ENCODE results near the gene ANTKMT.

Gene ANTKMT

DNA sequence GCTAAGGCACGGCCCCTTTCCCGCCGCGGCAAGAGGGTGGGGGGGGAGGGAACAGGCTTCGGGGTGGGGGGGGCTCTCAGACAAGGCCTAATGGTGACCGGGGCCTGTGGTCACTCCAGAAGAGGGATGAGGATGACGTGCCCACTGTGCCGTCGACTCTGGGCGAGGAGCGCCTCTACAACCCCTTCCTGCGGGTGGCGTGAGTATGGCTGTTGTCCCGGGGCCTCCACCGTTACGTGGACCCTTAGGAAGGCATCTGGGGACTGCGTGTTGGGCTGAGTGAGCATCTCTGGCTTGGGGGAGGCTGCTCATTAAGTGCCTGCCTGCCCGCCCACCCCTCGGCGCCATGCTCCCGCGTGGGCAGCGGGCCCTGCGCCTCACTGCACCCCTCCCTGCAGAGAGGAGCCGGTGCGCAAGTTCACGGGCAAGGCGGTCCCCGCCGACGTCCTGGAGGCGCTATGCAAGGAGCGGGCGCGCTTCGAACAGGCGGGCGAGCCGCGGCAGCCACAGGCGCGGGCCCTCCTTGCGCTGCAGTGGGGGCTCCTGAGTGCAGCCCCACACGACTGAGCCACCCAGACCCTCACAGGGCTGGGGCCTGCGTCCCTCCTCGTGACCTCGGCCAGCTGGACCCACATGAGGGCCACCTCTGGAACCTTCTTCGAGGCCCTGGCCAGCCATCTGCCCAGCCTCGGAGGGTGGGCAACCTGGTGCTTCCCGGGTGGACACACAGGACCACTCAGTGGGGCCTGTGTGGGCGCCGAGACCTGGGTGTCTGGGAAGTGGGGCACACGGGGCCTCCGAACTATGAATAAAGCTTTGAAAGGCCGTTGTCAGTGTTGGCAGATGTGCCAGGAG, 8.2 kb downstream of the ANTKMT start:
- DNase-seq: peak; percentile 33

- DNase-seq: peak; percentile 27
These were observed 9.1 kb downstream of the ANTKMT start for GRCh38 chr16:729768-730665.

DNA sequence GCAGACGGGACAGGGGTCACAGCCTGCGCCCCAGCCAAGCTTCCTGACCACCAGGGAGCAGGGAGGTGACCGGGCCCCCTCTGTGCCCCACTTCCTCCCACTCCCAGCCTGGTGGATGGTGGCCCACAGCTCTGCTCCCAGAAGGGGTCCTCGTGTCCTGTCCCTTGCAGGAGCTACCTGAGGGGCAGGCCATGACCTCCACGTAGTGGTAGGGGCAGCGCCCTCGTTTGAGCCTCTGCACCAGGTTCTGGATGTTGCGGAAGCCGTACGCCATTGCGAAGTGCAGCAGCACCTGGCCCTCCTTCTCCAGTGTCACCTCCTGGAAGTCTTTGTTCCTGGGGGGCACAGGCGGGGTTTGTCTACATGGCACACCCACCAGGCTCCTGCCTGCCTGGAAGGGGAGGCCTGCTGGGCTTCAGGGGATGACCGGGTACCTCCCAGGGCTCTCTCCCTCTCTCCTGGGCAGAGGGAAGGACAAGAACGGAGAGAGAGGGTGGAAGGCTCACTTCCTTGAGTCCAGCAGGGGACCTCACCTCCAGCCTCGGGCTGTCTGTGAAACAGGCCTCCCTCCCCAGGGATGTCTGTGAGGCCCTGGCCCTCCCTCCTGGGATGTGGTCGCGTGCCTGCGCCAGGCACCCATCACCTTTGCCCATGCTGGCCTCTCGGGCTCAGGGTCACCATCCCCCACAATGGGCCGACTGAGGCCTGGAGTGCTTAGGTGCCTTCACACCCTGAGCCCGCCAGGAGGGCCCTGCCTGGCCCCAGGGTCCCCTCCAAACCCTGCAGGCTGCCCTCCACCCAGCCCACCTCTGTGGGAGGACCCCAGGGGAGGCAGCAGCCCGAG, 9.9 kb downstream of the ANTKMT start:
- peak; percentile 21 for DNase-seq

DNA sequence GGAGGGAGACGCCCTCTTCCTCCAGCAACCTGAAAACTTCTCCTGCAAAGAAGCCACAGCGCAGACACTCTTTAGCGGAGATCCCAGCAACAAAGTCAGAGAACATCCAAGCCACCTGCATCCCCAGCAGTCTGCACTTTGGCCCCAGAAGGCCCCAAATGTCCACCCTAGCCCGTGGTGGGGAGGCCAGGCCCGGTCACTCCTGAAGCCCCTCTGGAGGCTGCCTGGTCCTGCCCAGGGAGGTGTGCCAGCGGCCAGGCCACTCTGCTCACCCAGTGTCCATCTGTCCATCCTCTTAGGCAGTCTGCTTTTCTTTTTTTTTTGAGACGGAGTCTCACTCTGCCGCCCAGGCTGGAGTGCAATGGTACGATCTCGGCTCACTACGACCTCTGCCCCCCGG, 11.4 kb downstream of the ANTKMT start:
- DNase-seq: peak; percentile 24

DNA sequence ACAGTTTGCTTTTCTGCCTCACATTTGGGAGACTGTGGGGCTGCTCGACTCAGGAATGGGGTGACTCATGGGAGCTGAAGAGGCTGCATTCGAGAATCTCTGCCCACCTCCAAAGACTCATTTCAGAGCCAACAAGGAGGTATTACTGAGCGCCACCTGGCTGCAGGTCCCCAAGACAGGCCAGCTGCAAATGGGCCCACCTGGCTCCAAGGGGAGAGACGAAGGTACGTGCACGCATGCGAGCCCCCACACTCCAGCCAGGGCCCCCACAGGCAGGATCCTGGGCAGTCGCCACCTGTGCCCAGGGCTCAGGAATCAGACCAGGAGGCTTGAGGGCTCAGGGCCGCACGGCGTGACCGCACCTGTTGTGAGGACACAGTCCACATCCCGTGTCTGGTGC, 12.0 kb downstream of the ANTKMT start:
- no peak for DNase-seq

GRCh38 chr16:733382-734207, 12.6 kb downstream of the ANTKMT start:
- DNase-seq: no peak

DNA sequence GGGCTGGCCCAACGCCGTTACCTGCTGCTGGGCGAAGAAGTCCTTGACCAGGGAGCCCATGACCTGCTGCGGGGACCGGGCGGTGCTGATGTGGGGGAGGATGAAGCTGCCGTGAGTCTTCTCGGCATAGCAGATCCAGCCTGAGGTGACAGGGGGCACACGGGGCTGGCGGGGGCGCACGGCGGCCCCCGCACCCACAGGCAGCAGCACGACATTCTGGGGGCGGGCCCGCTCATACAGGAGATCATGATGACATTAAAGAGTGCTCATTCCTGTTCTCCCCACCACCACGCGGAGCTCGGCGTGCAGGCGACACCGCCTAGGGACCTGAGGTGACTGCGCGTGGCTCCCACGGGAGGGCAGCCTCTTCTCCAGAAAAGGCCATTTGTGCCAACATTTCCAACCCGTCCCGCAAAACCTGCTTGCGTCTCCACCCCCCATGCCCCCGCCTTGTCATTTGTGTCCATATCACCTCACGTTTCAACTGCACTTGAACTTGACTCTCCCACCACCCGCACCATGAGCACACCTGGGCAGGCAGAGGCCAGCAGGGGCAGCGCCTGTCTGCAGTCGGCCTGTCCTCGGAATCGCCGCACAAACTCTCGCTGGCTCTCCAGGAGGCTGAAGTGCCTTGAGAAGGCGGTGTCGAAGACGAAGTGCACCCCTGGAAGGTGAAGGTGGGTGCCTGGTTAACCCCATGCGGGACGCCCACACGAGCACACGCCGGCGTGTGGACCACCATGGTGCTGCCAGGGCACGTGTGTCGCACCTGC, 13.4 kb downstream of the ANTKMT start:
- no peak for DNase-seq

- no peak for DNase-seq
These were observed 14.3 kb downstream of the ANTKMT start for GRCh38 chr16:734981-735881.

DNA sequence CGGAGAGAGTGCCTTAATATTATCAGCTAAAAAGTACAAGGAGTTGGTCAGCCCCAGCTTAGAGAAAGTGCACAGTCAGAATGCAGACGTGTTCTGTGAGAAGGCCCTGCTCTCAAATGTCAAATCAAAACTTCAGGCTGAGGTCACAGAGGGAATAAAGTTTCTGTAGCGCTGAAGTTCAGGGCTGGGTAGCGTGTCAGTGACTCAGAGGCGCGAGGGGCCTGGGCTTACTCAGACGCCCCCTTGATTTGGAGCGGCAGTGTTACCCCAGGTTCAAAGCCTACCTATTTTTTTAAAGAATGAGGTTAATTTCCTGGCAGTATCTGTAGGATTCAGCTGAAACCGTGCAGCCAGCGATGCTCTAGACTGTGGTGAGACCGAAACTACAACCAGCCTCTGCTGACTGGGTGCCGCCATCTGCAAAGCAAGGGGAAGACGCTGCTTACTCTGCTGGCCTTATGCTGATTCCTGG, 15.1 kb downstream of the ANTKMT start:
- peak; percentile 8 for DNase-seq

DNA sequence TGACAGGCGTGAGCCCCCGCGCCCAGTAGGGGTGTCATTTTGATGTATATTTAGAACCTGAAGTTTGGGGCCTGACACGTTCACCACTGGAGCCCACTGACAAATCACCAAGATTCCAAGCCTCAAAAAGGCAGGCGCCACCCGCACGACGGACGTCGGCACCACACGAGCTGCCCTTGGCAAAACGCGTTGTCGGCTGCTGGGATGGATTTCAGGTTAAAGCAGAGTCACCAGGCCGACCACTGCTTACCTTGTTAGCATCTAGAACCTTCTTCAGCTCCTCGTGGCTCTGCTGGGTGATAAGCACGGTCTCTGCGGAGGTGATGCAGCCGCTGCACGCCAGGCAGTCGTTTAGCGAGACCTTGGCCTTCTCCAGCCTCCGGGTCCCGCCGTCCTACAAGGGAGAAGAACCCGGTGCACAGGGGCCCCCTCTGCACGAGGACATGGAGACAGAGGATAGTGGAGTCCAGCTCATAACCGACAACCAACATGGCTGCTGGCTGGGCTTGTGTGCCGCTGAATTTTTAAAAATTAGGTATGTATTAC, 16.1 kb downstream of the ANTKMT start:
- peak; percentile 23 for DNase-seq

- peak; percentile 19 for DNase-seq
These were observed 18.9 kb downstream of the ANTKMT start for GRCh38 chr16:739560-740458.

GRCh38 chr16:740459-740763, 19.5 kb downstream of the ANTKMT start:
- no peak for DNase-seq

- DNase-seq: peak; percentile 88
These were observed 20.0 kb downstream of the ANTKMT start, which contains the start of gene CIAO3 for GRCh38 chr16:740764-741505. CIAO3 (minus strand) TSS chr16:740997; CDS start chr16:740985, 12 bp downstream.

DNA sequence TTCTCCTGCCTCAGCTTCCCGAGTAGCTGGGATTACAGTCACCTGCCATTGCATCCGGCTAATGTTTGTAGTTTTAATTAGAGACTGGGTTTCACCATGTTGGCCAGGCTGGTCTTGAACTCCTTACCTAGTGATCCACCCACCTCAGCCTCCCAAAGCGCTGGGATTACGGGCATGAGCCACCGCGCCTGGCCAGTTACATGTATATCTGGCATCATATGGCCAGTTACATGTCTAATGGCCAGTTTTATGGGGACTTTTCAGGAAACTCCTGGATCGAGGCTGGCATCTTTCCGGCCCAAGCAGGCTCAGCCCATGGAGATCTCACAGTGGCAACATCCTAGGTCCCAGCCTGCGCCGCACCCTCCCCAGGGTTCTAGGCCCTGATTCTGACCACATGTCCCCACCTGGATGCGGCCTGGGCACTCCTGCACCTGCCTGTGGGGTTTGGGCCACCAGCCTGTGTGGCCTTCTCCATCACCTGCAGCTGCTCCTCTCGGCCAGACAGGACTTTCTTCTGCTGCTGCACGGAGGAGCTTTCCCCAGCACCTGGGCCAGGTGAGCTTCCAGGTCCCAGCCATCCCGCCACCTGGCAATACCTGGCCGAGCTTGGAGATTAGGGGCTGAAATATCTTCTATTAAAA, 21.2 kb downstream of the ANTKMT start:
- DNase-seq: peak; percentile 23

DNA sequence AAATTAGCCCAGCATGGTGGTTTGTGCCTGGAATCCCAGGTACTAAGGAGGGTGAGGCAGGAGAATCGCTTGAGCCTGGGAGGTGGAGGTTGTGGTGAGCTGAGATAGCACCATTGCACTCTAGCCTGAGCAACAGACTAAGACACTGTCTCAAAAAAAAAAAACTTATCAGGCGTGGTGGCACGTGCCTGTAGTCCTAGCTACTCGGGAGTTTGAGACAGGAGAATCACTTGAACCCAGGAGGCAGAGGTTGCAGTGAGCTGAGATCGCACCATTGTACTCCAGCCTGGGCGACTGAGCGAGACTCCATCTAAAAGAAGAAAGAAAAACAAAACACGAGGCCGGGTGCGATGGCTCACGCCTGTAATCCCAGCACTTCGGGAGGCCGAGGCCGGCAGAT, 21.9 kb downstream of the ANTKMT start:
- peak; percentile 2 for DNase-seq

GRCh38 chr16:743794-744500, 23.0 kb downstream of the ANTKMT start:
- DNase-seq: peak; percentile 30

DNA sequence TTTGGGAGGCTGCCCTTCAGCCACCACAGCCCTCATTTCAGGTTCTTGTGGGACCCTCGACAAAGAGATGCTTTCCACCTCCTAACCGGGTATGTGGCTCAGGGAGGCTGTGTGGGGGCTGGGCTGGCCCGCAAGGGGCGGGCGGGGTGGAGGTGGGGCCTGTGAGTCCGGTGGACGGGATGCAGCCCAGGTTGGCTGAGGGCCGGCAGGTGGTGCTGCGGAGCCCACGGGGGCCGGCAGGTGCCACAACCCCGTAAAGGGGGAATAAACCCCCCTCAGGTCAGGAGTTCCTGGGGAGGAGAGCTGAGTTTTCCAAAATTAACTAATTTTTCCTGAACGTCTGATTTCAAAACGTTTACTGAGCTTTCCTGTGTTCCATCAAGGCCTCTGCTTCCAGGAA, 24.8 kb downstream of the ANTKMT start:
- DNase-seq: peak; percentile 6
